ENCODE data around the gene TFF3. TPM values are rescaled to one million over a fixed set of nuclear protein-coding genes. Genes with fewer than 3 reads are reported as not detected.

TFF3 gene
- total RNA-seq, 1 donor from 2014 or later = 257 TPM

GRCh38 chr21:42346866-42347600, 31.8 kb upstream of the TFF3 start:
- no peak for DNase-seq

- no peak for DNase-seq
Measured at GRCh38 chr21:42346441-42346840, 31.2 kb upstream of the TFF3 start.

GRCh38 chr21:42344631-42345030, 29.4 kb upstream of the TFF3 start:
- DNase-seq = no peak

DNA sequence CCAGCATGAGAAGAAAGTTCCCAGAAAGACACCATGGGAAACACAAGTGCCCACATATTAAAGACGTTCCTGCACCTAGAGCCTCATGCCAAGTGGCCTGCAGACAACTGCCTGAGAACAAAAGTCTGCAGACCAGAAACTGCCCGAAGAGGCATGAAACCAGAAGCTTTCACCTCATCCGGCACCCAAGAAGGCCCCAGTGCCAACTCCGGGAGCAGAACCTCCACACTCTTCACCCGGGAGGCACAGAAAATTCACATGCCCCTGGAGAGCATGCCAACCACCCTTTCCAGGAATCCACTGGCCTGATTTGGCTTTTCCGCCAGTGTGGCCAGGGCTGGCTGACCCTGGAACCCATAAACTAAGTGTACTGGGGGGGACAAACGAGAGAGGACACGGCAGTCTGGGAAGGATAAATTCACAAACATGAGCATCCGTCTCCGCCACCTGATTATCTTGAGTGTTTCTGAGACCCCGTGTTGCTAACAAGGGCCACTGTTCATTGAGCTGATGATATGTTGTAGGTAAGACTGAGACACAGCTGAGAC, 28.8 kb upstream of the TFF3 start:
- no peak for DNase-seq

DNA sequence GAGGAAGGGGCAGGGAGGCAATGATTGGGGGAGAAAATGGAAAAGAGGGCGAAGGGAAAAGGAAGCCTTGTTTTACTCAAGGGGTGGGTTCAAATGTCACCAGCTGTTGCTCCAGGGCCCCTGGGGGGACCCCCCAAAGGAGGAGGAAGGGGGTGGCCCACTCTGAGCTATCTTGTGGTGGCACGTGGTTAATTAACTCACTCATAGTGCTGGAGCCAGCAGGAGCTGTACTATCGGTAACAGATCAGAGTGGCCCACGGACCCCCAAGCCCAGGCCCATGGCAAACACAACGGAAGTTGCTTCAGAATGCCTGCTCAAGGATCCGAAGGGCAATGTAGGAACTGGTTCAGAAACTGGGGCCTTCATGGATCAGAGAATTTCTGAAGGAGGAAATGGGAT, 28.3 kb upstream of the TFF3 start:
- DNase-seq = no peak

DNA sequence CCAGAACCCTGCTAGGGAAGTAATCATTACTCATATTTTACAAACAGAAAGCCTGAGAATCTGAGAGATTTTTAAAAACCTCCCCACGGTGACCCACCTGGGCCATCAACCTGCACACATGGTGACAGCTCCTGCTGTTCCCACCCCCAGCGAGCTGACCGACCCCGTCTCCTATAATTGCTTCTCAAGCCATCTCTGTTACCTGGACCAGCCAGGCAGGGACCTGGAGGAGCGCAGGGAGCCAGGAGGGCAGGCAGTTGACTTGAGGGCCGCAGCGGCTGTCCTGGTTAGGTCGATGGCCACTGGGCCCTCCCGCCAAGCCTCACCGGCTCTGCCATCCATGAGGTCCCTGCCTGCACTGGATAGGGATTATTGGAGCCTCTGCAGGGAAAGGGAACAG, 27.9 kb upstream of the TFF3 start:
- DNase-seq = no peak

- DNase-seq = no peak
Measured at GRCh38 chr21:42341776-42342542, 26.8 kb upstream of the TFF3 start.

DNA sequence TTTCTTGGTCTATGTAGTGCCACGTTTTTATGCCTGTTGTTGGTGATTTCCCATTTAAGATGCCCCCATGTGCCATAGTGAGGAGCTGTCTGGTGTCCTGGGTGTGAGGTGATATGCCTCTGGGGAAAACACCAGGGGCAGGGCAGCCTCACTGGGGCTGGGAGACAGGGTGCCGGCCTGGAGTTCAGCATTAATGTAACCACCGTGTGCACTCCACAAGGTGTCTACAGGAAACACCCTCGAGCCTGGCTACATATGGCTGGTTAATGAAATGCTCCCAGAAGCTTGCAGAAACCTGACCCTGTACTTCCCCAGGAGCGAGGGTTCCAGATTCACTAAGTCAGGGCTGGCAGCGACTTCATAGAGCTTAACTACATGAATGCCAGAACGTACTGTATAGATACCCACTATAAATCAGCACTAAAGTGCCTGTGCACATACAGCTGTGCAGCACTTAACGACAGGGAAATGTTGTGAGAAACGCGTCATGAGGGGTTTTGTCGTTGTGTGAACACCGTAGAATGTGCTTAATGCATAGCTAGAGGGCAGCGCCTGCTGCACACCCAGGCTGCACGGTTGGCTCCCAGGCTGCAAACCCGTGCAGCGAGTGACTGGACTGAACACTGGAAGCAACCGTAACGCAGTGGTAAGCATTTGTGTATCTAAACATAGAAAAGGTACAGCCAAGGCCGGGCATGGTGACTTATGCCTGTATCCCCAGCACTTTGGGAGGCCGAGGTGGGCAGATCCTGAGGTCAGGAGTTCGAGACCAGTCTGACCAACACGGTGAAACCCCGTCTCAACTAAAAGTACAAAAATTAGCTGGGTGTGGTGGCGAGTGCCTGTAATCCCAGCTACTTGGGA, 25.2 kb upstream of the TFF3 start:
- no peak for DNase-seq

DNA sequence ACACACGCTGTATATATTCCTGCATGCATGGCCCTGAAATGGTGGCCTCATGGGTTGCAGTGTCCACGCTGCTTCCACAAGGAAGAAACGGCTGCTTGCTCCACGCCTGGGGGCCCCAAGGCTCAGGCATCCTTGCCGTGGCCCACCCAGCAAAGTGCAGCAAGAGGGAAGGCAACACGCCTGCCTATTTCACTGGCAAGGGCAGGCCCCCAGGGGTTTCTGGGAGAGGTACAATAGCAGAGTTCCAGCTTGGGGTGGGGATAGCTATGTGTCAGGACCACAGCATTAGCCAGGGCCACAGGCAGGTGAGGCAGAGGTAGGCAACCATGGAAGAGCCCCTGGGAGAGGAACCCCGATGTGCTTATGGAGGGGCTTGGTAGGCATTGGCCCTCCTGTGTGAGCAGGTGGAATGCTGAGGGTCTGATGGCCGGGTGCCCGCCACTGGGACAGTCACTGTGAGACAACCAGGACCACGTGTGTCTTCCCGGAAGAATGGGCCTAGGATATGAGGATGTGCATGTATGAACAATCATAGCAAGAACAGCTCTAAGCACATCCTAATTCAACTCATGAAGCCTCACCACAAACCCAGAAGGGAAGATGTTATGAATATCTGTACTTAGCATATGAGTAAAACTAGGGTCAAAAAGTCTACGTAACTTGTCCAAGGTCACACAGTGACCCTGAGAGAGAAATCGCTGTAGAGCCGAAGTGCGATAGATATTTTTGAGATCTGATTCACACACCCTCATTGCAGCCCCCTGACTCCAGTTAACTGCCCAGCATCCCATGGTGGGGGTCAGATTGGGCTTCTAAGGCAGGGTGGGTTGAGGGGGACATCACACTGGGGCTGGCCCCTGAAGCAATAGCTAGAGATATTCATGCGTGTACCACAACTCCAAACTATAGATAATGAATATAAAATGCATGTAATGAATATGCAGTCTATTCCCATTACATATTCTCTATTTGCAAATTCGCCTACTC, 23.8 kb upstream of the TFF3 start:
- no peak for DNase-seq

DNA sequence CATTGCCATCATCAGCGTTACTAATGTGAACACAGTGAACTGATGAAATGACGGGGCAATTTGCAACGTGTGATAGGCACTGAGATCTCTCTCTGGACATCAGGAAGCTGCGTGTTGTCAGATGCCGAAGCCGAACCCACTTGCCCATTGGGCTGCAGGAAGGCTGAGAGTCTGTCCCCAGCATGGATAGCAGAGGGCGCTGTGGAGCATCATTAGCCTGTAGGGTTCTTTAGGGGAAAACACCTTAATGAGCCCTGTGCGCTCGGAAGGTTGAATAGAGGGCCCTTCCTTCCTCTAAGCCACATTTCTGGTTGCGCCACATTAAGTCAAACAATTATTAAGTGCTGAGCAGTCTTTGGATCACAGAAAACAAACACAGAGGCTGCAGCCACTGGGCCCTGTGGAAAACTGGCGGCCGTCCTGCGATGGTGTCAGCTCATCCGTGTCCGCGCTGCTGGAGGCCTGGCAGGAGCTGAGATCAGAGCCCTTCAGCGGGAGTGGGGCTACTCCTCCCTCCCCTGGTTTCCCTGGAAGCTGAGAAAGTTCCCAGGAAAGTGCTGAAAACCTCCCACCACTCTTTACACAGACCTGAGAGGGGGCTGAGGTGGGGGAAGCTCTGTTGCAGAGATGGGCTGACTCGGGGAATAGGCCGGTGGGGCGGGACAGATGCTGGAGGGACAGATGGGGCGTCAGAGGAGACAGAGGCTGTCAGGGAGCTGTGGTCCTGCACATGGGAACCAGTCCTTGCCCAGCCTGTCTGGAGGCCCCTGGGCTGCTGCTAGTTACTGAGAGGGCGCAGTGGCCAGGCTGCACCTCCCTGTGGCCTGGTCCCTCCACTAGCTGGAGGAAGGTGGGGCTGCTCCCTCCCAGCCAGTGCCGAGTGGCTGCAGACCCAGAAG, 22.9 kb upstream of the TFF3 start:
- peak; percentile 78 for DNase-seq

- DNase-seq = no peak
Measured at GRCh38 chr21:42337276-42337675, 22.1 kb upstream of the TFF3 start.

- no peak for DNase-seq
Measured at GRCh38 chr21:42336054-42336453, 20.8 kb upstream of the TFF3 start.

DNA sequence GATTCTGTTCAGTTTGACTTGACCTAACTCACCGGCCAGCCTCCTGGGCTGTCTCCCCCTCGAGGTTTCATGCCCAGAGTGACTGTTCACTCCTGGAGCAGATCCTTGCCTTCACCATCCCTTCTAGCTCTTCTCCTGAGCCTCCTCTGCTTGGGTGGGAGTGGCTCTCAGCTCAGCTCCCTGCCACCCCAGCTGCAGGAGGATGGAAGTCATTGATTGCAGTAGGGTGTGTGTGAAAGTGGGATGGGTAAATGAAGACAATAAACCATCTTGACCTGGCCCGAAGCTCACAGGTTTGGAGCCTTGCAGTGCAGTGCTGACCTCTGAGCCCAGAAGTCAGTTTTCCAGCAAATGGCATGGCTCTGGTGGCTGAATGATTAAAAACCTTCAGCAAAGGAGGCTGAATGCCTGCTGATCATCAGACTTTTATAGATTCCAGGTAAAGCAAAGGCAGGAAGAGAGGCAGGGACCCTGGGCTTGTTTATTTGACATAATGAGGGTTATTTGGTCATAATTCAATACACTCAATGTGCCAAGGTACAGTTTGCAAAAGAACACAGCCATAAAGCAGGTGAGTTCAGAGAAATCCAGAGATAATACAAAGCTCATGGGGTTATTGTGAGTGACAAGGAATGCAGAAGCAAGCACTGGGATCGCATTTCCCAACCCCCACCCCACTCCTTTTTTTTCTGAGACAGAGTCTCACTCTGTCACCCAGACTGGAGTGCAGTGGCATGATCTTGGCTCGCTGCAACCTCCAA, 17.5 kb upstream of the TFF3 start:
- no peak for DNase-seq

GRCh38 chr21:42331660-42332059, 16.5 kb upstream of the TFF3 start:
- no peak for DNase-seq

DNA sequence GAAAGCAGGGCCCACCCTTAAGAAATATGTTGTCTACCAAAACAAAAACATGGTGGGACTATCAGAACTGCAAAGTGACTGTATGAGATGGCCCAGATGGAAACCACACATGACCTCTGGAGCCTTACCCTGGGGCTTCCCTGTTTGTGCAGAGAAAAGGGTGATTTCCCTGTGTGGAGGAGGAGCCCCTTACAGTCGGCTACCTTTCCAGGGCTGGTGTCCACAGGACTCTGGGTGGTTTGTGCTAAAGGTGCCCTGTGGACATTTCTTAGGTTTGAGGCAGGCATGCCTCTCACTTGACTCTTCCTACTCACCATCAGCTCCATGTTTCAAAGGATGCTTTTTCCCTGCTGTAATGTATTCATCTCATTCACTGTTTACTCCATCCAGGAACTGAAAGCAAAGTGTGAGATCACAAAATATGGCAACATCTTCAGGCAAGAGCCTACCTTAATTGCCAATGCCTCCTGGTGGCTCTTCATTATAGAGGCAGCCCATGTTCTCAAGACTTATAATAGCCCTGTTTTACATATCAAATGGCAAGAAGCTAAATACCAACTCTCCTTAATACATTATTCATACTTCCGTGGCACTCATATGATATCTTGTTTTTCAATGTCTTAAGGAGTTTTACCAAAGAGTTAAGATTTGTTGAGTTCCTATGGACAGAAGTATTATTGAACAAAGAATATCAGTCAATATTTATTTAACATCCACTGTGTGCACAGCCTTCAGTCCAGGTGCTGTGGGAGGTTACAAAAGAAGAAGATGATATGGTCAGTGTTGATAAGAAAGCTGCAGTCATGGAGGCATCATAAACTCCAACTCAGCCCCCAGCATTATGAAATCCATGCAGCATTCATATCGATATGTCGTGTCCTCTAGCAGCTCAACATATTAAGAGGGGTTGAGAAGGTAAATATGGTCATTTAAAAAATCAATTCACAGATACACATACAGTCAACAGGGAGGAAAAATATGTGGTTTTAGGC, 15.5 kb upstream of the TFF3 start:
- no peak for DNase-seq

DNA sequence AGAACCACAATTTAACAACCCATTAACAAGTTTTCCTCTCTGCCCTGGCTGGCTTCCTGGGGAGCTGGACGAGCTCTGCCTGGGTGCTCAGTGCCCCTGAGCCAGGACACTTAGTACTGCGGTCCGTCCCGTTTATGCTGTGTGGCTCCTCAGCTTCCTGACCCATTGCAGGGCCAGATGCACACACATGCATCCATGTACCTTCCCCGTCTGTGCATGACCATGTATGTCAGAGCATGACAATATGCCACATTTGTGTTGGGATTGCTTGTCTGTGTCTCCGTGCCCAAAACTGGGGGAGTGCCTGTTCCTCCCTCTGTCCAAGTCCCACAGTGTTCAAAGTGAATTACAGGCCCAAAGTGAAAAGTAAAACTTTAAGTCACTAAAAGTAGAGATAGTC, 9.7 kb upstream of the TFF3 start:
- no peak for DNase-seq

DNA sequence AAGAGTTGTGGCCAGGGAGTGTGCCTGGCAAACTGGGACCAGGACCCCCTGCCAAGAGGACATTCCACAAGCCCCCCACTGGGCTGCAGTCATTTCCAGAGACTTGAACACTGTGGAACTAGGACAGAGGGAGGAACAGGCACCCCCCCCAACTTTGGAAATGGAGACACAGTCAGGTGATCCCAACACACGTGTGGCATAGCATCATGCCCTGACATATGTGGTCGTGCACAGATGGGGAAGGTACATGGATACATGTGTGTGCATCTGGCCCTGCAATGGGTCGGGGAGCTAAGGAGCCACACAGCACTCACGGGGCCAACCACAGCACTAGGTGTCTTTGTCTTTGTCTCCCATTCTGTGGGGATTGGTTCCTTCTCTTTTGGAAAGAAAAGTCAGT, 6.6 kb upstream of the TFF3 start:
- no peak for DNase-seq

GRCh38 chr21:42321231-42321630, 6.0 kb upstream of the TFF3 start:
- DNase-seq = no peak

DNA sequence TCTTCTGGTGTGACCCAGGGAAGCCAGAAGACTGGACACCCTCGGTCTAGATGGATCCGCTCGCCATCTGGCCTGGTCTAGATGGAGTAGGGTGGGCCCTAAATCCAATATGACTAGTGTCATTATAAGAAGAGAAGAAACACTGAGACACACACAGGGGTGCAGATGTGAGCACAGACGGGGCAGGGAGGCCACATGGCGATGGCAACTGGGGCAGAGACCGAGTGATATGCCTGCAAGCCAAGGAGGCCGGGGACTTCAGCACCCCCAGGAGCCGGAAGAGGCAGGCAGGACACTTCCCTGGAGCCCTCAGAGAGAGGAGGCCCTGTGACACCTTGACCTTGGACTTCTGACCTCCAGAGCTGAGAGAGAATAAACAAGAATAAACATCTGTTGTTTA, 5.6 kb upstream of the TFF3 start:
- no peak for DNase-seq
